Mammary epithelial cell (primary cell): ENCODE measurements around the gene ORM1.

Source experiments
- CTCF ChIP-seq, 2 donors: IDR thresholded peaks in 1 of 2; conservative IDR thresholded peaks in 1 of 2; 2 replicates each; pipeline ENCODE4 v1.5.1; 2011 to 2012; ENCODE audit warnings: inconsistent platforms in 2 of 2, low read length in 2 of 2, mild to moderate bottlenecking in 2 of 2, control low read depth in 1 of 2, low read depth in 1 of 2; ENCODE audit not compliant: insufficient read depth in 1 of 2; ENCODE audit errors: extremely low read depth in 1 of 2
- EZH2 ChIP-seq: IDR thresholded peaks from 2 replicates; pipeline ENCODE4 v1.6.1; 2012; ENCODE audit warnings: low read length, inconsistent platforms, borderline replicate concordance

GRCh38 chr9:114324492-114324891, 1.6 kb downstream of the ORM1 start:
- TF ChIP-seq CTCF (conservative IDR thresholded peaks at IDR 0.05 in 1 of 2, IDR thresholded peaks at IDR 0.05 in 1 of 2; ENCODE audit: extremely low read depth in 1 of 2, insufficient read depth in 1 of 2, low read depth in 1 of 2, low read length in 2 of 2), result no peak
- no peak for TF ChIP-seq EZH2
